GM08714 (cell line): ENCODE measurements around the gene KCNK10.

Experiments
- H3K4me3 ChIP-seq: fragments of 200-500 bp; sonication (Bioruptor generic); 2 replicates; pipeline ENCODE4 v1.5.1; 2014; ENCODE audit warnings: mild to moderate bottlenecking, low read length, inconsistent platforms
- ZNF274 ChIP-seq: IDR thresholded peaks from 2 replicates; pipeline ENCODE4 v1.6.1; 2012; ENCODE audit warnings: mild to moderate bottlenecking, low read depth, low read length

KCNK10 gene

GRCh38 chr14:88204221-88204620 is 118.8 kb downstream of the KCNK10 start:
- no peak for TF ChIP-seq ZNF274
- H3K4me3 ChIP-seq: no peak overlapping the region

GRCh38 chr14:88203291-88203690 is 119.8 kb downstream of the KCNK10 start:
- no peak for TF ChIP-seq ZNF274
- H3K4me3 ChIP-seq: no peak overlapping the region

DNA sequence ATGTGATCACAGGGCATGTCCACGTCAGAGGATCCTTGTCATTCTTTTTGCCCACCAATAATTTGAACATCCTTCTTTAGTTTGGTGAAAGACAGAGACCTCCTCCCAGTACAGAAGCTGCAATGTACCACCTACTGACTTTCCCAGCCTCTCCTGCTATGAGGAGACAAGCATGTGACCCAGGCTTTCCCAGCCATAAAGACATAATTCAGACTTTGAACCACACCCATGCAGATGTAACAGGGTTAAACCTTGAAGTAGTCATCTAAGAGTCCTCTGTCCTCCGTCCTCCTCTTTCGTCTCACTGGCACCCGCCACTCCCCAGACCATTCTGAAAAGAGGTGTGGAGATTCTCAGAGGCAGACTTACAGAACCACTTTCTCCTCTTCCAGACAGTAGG is 120.8 kb downstream of the KCNK10 start:
- H3K4me3 ChIP-seq: no peak overlapping the region
- TF ChIP-seq ZNF274: no peak

DNA sequence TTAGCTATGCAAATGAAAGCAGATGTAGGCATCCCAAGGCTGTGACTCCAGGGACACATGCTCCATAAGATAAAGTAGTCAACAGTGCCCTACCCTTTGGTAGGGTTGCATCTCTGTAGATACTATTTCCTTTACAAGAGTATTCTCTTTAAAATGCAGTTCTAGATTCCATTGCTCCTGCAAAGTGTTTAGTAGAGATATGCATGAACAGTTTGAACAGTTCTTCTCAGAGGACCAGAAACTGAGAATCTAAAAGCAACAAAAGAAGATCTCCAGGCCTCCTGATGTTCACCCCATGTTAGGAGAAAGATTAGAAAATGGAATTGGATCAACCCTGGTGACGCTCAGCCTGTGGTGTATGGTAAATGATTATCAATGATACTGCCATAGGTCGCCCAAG is 121.2 kb downstream of the KCNK10 start:
- H3K4me3 ChIP-seq: no peak overlapping the region

GRCh38 chr14:88199882-88200281 is 123.2 kb downstream of the KCNK10 start:
- TF ChIP-seq ZNF274: no peak
- no peak overlapping the region for H3K4me3 ChIP-seq

More for the DNA sequence above, 121.2 kb downstream of the KCNK10 start:
- TF ChIP-seq ZNF274: no peak

- no peak for TF ChIP-seq ZNF274
- no peak overlapping the region for H3K4me3 ChIP-seq
Measured at GRCh38 chr14:88198446-88198845, 124.6 kb downstream of the KCNK10 start.

- no peak for TF ChIP-seq ZNF274
- H3K4me3 ChIP-seq: no peak overlapping the region
Measured at GRCh38 chr14:88196925-88197324, 126.1 kb downstream of the KCNK10 start.

DNA sequence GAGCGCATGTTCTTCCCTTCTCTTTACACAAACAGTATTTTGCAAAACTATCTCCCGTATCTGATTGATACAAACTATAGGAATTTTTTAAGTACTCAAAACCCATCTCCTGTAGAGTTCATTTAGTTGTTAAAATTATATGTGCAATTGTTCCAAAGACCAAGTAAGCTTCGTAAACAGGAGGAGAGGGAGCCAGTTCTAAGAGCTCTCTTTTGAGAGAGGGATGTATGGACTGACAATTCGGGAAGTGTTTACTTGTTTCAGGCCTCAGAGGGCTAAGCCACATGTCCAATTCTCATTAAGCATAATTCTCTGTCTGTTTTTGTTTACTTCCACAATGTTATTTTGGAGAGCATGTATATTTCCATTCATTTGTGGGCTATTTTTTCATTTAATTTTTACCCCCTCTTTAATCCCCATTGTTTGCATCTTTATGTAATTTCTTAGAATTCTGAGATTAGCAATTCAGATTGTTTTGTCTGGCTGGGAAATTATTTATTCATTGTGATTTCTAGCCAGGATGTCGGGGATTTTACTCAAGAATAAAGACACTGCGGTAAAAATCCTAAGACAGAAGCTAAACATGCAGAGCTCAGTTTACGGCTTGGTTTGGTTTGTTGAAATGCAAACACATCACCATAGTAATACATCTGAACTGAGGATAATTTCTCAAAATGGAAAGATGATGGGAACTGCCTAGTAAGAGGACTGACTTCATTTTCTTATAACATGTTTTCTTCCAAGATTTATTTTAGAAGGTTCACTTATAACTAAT is 126.8 kb downstream of the KCNK10 start:
- H3K4me3 ChIP-seq: no peak overlapping the region
- no peak for TF ChIP-seq ZNF274

DNA sequence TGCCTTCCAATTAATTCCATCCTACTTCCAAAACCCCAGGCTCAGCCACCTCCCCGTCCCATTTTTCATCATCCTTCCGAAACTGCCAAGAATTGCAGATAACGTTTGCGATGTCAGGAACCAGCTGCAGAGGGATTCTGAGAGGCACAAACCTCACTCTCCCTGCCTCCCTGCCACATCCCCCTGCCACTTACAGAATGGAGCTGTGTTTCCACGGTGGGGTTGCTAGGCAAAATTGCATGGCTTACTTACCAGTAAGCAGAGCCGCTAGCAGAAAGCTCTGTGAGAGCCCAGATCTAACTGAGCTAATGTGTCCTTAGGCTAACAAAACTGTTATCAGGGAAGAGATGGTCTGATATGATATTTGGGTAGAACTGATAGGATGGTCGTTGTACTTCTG is 127.4 kb downstream of the KCNK10 start:
- no peak overlapping the region for H3K4me3 ChIP-seq
- TF ChIP-seq ZNF274: no peak

- no peak overlapping the region for H3K4me3 ChIP-seq
- no peak for TF ChIP-seq ZNF274
Measured at GRCh38 chr14:88194531-88194930, 128.5 kb downstream of the KCNK10 start.

GRCh38 chr14:88191605-88192004 is 131.5 kb downstream of the KCNK10 start:
- no peak for TF ChIP-seq ZNF274
- no peak overlapping the region for H3K4me3 ChIP-seq

GRCh38 chr14:88189417-88190191 is 133.5 kb downstream of the KCNK10 start:
- TF ChIP-seq ZNF274: no peak
- H3K4me3 ChIP-seq: no peak overlapping the region

GRCh38 chr14:88188745-88189416 is 134.2 kb downstream of the KCNK10 start:
- no peak for TF ChIP-seq ZNF274

DNA sequence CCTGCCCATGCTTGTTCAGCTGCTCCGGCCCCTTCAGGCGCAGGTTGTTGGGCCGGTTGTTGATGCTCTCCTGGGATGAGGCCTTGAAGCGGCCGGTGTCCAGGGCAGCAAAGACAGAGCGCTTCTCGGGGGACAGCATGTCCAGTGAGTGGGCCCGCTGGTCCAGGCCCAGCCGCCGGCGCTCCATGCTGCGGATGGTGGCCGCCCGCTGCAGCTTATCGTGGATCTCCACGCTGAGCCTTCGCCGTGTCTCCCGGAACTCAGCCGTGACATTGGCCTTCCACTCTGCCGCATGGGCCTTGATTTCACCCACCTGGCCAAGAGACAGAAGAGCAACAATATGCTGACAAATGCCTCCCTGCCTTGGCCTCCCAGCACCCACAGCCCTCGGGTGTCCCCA is 137.2 kb downstream of the KCNK10 start:
- H3K4me3 ChIP-seq: no peak overlapping the region
- no peak for TF ChIP-seq ZNF274

More at GRCh38 chr14:88188745-88189416, 134.2 kb downstream of the KCNK10 start:
- no peak overlapping the region for H3K4me3 ChIP-seq
